Measurements from ENCODE around the gene AUH. TPM values are rescaled to one million over a fixed set of nuclear protein-coding genes. Genes with fewer than 3 reads are reported as not detected.

The AUH gene
- total RNA-seq, 1 donor from 2014 or later, result 8.8 TPM

DNA sequence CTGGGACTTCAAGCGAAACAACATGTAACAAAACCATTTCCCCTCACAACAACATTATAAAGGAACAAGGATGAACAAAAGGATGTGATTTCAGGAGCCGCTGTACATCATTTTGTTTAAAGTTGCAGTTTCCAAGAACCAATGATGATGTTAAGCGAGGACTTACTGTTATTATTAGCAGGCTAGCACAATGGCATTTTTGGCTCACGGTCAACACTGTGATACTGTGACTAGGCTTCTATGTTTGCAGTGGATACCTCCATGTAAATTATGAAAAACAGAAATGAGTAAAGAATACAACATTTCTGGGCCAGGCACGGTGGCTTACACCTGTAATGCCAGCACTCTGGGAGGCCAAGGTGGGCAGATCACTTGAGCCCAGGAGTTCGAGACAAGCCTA is 113.0 kb downstream of the AUH start:
- DNase-seq (ENCODE audit: low read depth, low spot score), result no peak

DNA sequence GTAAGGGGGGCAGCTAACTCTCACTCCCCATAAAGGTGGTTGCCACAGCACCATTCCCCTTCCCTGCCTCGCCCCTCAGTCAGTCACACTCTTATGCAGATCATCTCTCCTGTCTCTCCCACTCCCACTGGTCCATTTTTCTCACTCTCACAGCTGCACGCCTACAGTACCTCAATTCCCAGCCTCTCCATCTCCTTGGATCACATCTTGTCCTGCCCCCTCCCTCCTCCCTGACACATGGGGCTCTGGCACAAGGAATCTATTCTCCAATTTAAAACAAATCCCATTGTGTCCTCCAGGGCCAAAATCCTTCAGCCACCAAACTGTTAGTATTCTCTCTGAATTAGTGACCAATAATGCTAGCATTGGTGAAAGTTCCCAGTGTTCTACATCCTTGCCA is 114.4 kb downstream of the AUH start:
- DNase-seq (ENCODE audit: low read depth, low spot score), result no peak

- DNase-seq (ENCODE audit: low read depth, low spot score), result no peak
Observed at GRCh38 chr9:91246846-91247245, 114.9 kb downstream of the AUH start.

GRCh38 chr9:91245431-91246313 is 116.0 kb downstream of the AUH start:
- no peak for DNase-seq (ENCODE audit: low read depth, low spot score)

DNA sequence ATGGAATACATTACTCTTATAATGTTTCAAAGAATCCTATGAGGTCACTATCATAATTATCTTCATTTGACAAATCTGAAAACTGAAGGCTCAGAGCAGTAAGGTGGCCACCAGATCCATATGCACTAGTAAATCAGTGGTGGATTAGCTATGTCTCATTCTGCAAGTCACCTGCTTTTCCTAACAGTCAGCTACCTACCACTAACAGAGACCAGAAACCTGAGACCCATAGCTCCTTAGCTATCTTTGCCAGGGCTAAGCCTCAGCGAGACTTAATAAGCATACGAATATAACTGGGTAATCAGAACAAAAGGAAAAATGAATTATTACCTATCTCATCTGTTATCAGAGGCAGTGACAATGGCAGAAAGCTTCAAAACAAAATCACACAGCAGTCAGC is 118.7 kb downstream of the AUH start:
- DNase-seq (ENCODE audit: low read depth, low spot score), result no peak

GRCh38 chr9:91241909-91242308 is 119.8 kb downstream of the AUH start:
- no peak for DNase-seq (ENCODE audit: low read depth, low spot score)

GRCh38 chr9:91240596-91241165 is 121.0 kb downstream of the AUH start:
- no peak for DNase-seq (ENCODE audit: low read depth, low spot score)

DNA sequence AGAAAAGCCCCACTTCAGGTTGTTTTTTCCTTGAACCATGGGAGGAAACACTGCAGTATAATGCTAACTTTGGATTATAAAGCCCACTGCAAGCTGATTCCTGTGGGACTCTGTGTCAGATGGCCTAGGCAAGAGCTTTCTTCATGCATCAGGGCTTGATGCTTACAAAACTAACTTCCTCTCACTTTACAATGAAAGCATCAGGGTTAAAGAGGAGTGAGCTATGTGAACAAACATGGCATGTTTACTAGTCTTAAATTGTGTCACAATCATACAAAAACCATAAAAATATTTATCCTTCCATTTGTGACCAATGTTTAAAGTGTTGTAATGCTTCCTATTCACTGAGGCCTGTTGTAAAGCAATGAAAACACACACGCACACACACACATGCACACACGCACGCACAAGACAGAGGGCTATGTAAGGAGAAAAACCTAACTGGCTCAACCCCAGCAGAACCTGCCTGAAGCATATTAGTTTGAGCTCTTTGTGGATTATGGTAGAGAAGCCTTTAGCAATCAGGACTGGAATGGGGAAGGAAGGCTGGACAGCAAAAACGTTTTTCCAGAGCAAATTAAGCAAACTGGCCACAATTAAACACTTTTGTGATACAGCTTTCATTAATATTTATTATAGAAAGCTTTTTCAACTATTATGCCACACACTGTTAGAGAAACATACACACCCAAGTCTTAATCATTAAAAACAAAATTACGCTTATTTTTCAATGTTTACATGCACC is 122.2 kb downstream of the AUH start:
- DNase-seq (ENCODE audit: low read depth, low spot score), result no peak

DNA sequence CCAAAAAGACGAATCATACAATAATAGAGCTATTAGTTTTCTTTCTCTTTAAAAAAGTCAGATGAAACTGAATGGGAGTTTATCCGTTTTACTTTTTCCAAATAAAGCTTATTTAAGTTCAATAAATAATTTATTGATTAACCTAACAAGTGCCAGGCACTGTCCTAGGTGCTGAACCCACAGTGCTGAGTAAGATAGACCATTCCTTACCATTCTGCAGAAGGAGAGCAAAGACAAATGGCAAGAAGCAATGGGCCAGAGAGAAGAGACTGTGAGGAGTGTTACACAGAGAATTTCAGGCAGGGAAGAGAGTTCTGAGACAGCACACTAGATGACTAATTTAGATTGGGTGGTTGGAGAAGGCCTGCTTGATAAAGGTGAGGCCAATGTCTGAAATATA is 127.2 kb downstream of the AUH start:
- DNase-seq (ENCODE audit: low read depth, low spot score), result no peak

GRCh38 chr9:91231619-91232018 is 130.1 kb downstream of the AUH start:
- no peak for DNase-seq (ENCODE audit: low read depth, low spot score)

- no peak for DNase-seq (ENCODE audit: low read depth, low spot score)
Observed at GRCh38 chr9:91223000-91223399, 138.7 kb downstream of the AUH start.

- DNase-seq (ENCODE audit: low read depth, low spot score), result no peak
Observed at GRCh38 chr9:91222457-91222856, 139.3 kb downstream of the AUH start.

GRCh38 chr9:91221332-91221731 is 140.4 kb downstream of the AUH start:
- no peak for DNase-seq (ENCODE audit: low read depth, low spot score)

DNA sequence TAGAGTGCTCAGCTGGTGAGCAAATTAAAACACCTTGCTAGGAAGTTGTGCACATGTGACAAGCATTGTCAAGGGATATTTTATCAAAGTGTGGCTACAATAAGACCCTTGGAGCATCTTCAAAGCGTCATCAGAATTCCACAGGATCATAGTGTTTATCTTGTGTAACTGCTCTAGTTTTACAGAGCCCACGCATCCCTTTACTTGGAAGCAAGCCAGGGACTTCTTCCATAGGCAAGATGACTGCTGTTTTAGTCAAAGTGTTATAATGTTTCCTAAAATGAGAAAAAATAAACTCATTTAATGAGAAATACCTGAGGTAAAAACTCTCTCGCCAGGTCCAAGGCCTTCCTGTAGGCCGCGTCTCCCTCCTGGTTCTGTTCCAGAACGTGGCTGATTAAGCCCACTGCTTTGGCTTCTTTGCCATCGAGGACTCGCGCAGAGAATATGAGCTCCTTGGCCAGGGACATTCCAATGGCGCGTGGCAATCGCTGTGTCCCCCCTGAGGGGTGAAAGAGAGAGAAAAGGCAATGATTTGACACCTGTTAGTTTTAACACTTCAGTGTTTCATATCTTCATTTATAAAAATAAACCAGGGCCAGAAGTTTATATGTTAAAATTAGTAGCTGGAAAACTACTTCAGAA is 141.1 kb downstream of the AUH start:
- DNase-seq (ENCODE audit: low read depth, low spot score), result no peak

DNA sequence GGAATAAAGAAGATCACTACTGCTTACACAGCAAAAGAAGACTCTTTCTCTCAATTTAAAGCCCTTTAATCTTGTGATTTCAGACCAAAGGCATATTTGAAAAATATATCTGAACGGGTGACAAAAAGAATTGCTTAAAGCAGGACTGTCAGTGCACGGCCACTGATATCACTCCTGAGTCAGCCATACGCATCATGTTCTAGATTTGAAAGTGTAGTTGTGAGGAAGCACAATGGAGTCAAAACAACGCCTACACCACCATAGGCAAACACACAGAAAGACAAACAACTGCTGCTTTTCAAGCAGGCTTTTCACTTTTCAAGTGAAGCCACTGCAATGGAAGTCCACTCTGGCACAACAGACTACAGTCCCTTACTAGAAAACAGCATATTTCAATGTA is 141.7 kb downstream of the AUH start:
- DNase-seq (ENCODE audit: low read depth, low spot score), result no peak

GRCh38 chr9:91219557-91219956 is 142.2 kb downstream of the AUH start:
- no peak for DNase-seq (ENCODE audit: low read depth, low spot score)

DNA sequence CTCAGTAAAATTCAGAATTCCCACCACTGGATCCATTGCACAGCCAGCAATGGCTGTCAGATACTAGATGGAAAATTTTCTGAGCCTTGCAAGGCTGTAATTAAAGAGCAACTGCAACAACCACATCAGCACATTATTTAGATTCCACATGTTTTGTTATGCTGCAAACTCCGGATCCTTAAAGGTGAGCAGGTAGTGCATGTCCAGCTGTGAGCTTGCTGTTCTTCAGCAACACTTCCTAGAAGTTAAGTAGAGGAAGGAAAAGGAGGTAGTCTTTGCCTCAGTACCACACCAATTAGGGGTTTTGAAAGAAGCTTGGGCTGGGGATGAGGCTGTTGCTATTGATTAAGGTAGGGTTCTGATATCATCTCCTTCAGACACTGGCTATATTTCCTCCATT is 144.3 kb downstream of the AUH start:
- DNase-seq (ENCODE audit: low read depth, low spot score), result no peak

DNA sequence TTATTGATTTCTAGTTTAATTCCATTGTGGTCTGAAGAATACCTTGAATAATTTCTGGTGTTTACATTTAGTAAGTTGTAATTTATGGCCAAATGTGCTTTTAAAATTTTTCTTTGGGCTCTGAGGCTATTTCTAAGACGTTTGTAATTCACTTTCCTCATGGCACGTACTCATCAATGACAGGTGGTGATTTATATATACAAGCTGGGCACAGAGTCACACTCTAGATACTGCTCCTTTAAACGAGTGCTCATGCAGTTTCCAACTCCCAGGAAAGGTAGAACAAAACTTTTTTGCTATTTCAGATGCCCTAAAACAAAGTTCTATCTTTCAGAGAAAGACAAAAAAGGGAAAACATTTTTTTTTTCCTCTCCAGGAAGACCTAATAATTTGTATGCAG is 146.9 kb downstream of the AUH start:
- DNase-seq (ENCODE audit: low read depth, low spot score), result no peak

GRCh38 chr9:91214086-91214485 is 147.6 kb downstream of the AUH start:
- DNase-seq (ENCODE audit: low read depth, low spot score), result no peak

DNA sequence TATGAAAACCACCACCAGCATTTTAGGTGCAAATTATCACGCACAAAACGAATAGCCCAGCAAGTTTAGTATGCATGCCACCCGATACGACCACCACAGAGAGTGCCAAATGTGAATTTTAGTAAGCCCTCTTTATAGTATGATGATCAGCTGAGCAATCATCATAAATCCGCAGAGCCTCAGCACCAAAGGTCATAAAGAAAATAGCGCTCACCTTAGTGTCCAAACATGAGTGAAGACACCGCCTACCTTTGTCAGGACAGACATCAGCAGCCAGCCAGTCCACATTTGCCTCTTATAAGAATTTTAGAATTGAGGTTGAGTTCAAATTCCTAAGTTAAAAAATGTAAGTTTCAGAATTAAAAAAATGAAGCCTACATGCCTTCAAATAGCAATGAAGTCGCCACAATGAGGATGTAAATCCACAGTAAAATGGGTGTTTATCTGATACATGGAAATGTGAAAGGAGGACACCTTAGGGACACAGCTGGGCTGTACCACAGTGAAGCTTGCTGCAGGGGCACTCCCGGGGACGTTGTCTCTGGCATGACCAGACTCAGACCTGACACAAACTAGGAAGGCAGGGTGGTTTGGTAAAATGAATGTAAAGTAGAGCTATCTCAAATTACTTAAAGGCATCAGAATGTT is 149.0 kb downstream of the AUH start:
- no peak for DNase-seq (ENCODE audit: low read depth, low spot score)

DNA sequence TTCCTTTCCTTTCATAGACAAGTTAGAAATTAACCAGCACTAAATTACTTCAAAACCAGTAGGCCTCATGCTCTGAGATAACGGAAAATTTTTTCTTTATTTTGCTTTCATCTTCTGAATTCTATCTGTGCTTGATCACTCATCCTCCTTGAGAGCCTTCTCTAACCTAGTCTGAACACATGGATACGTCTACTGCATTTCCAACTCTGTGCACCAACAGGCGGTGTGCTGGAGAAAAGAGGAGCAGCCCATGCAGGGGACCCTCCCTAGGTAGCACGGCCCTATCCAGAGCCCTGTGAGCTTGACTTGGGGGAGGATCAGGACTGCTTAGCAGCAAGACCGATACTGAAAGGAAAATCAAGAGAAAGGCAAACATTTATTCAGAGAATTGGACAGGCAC is 149.8 kb downstream of the AUH start:
- no peak for DNase-seq (ENCODE audit: low read depth, low spot score)

- DNase-seq (ENCODE audit: low read depth, low spot score), result no peak
Observed at GRCh38 chr9:91211414-91211813, 150.3 kb downstream of the AUH start.

All from pulmonary artery endothelial cell (primary cell).